Tibial artery (tissue), 4 donors: ENCODE measurements around the gene COLEC11.
A peak's percentile ranks its signal among the peaks of the same experiment; 100 is the strongest.
"Not testable (repeated sequence)": the region's sequence is repeated elsewhere in the genome, so short reads cannot be mapped to it uniquely, and the experiment has no call there.

ENCODE experiments used
- DNase-seq, 2 donors: peaks; one replicate each; pipeline ENCODE4 v3.0.0-alpha.2; 2019
- H3K27ac ChIP-seq, 2 donors: fragments of 200-600 bp; sonication (generic) in 1 of 2; 1 replicate in 1 of 2; 2 replicates in 1 of 2; pipeline ENCODE4 v1.5.1; 2018 to 2019; ENCODE audit warnings: mild to moderate bottlenecking in 1 of 2
- H3K27me3 ChIP-seq, 2 donors: fragments of 200-600 bp; sonication (generic) in 1 of 2; one replicate each; pipeline versions ENCODE4 v1.5.1 to v1.6.0; 2016 to 2019
- H3K36me3 ChIP-seq, 3 donors: fragments of 200-600 bp; sonication (generic) in 2 of 3; one replicate each; pipeline ENCODE4 v1.5.1; 2016 to 2019; ENCODE audit warnings: mild to moderate bottlenecking in 2 of 3
- H3K4me1 ChIP-seq, 4 donors: fragments of 200-600 bp; sonication (generic) in 2 of 4; 1 replicate in 3 of 4; 2 replicates in 1 of 4; pipeline ENCODE4 v1.5.1; 2016 to 2019
- H3K4me3 ChIP-seq, 2 donors: fragments of 200-600 bp; sonication (generic) in 1 of 2; 1 replicate in 1 of 2; 2 replicates in 1 of 2; pipeline ENCODE4 v1.5.1; 2018 to 2019; ENCODE audit warnings: mild to moderate bottlenecking in 2 of 2
- H3K9me3 ChIP-seq, 3 donors: fragments of 200-600 bp; sonication (generic) in 1 of 3; one replicate each; pipeline ENCODE4 v1.5.1; 2016 to 2019
- CTCF ChIP-seq, 2 experiments: fragments of 200-600 bp in 1 of 2; fragments of 450-650 bp in 1 of 2; IDR thresholded peaks; one replicate each; pipeline ENCODE4 v1.5.1; 2017 to 2019; ENCODE audit warnings: antibody characterized with exemption in 2 of 2, mild to moderate bottlenecking in 1 of 2, moderate library complexity in 1 of 2
- intact Hi-C: fragments of 100-400 bp; cut with DNase I; formaldehyde crosslinking; loops from one replicate; pipeline ENCODE4 v1.15.0; 2023; ENCODE audit warnings: low total_unique reads

COLEC11 gene

GRCh38 chr2:3572620-3573019 is 22.3 kb upstream of the COLEC11 start:
- Histone ChIP-seq H3K9me3 (no peaks in the 10 kb centered on the region), H3K36me3 (peaks cover 11 to 15% (median 12%) of the 10 kb centered on the region in 3 donors), H3K27me3 (no peaks in the 10 kb centered on the region), H3K27ac (no peak overlapping the region), H3K4me3 (no peak overlapping the region), H3K4me1 (peaks cover 0 to 26% (median 20%) of the 10 kb centered on the region in 4 donors)
- TF ChIP-seq CTCF (IDR thresholded peaks at IDR 0.05) = no peak
- no peak for DNase-seq
- intact Hi-C loops = no loop called here

- H3K27me3 ChIP-seq = no peaks in the 10 kb centered on the region
- intact Hi-C loops = no loop called here
- H3K9me3 ChIP-seq = no peaks in the 10 kb centered on the region
- H3K27ac ChIP-seq = no peak overlapping the region
- DNase-seq = no peak
- H3K36me3 ChIP-seq = peaks cover 26 to 27% (median 27%) of the 10 kb centered on the region in 3 donors
- no peak overlapping the region for H3K4me3 ChIP-seq
- peaks cover 0 to 34% (median 22%) of the 10 kb centered on the region in 4 donors for H3K4me1 ChIP-seq
- TF ChIP-seq CTCF (IDR thresholded peaks at IDR 0.05) = no peak
These were observed 20.8 kb upstream of the COLEC11 start for GRCh38 chr2:3574155-3574554.

DNA sequence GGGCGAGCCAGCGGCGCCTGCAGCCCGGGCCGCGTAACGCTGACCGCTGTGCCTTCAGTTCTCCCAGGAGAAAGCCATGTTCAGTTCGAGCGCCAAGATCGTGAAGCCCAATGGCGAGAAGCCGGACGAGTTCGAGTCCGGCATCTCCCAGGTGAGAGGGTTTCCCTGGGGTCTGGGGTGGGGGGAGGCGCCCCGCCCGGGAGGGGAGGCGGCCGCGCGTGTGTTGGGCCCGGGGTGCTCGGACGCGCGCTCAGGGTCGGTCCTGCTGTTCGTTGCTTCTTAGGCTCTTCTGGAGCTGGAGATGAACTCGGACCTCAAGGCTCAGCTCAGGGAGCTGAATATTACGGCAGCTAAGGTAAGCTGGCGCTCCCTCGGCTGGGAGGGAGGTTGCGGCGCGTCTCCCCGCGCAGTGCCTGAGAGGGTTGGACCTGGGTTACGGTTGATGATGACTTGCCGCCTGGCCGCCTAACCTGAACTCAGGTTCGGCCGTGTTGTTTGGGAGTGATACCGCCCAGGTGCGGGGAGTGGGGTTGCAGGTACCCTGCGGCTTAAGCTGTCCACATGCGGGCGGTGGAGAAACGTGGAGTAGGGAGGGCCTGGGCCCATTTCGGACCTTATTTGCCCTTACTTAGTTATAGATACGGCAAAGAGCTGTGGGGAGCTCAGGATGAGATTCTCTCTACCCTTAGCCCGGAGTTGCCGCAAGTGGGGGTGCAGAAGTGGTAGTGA is 19.2 kb upstream of the COLEC11 start:
- no peak for DNase-seq
- no peak for TF ChIP-seq CTCF (IDR thresholded peaks at IDR 0.05)
- Histone ChIP-seq H3K4me3 (peak overlapping the region; percentile 79 to 90), H3K27me3 (no peaks in the 10 kb centered on the region), H3K4me1 (peaks cover 0 to 36% (median 22%) of the 10 kb centered on the region in 4 donors), H3K9me3 (no peaks in the 10 kb centered on the region), H3K36me3 (peaks cover 38 to 42% (median 42%) of the 10 kb centered on the region in 3 donors), H3K27ac (peak overlapping the region; percentile 90 to 92)
- intact Hi-C loops = loop anchor here (1.0 kb wide), 1 partner anchor 17 kb away; the partner anchor contains the start of gene RNASEH1

- DNase-seq, H3K27me3 ChIP-seq, H3K9me3 ChIP-seq, intact Hi-C loops: not testable (repeated sequence)
- peaks cover 0 to 36% (median 22%) of the 10 kb centered on the region in 4 donors for H3K4me1 ChIP-seq
- peak overlapping the region; percentile 90 to 92 for H3K27ac ChIP-seq
- H3K4me3 ChIP-seq = peak overlapping the region; percentile 79 to 90
- peaks cover 44 to 48% (median 48%) of the 10 kb centered on the region in 3 donors for H3K36me3 ChIP-seq
These were observed 18.7 kb upstream of the COLEC11 start for GRCh38 chr2:3576263-3576630.

- intact Hi-C loops = no loop called here
- H3K36me3 ChIP-seq = peaks cover 56 to 67% (median 59%) of the 10 kb centered on the region in 3 donors
- no peaks in the 10 kb centered on the region for H3K27me3 ChIP-seq
- H3K27ac ChIP-seq = no peak overlapping the region
- no peaks in the 10 kb centered on the region for H3K9me3 ChIP-seq
- no peak overlapping the region for H3K4me3 ChIP-seq
- no peak for DNase-seq
- H3K4me1 ChIP-seq = peaks cover 0 to 36% (median 22%) of the 10 kb centered on the region in 4 donors
- no peak for TF ChIP-seq CTCF (IDR thresholded peaks at IDR 0.05)
These were observed 15.9 kb upstream of the COLEC11 start for GRCh38 chr2:3578987-3579386.

GRCh38 chr2:3580449-3580848 is 14.5 kb upstream of the COLEC11 start:
- intact Hi-C loops = no loop called here

More at GRCh38 chr2:3580449-3580848, 14.5 kb upstream of the COLEC11 start:
- TF ChIP-seq CTCF (IDR thresholded peaks at IDR 0.05) = no peak
- Histone ChIP-seq H3K4me3 (no peak overlapping the region), H3K27ac (no peak overlapping the region), H3K27me3 (no peaks in the 10 kb centered on the region), H3K36me3 (peaks cover 56 to 76% (median 59%) of the 10 kb centered on the region in 3 donors), H3K4me1 (peaks cover 0 to 39% (median 22%) of the 10 kb centered on the region in 4 donors), H3K9me3 (no peaks in the 10 kb centered on the region)
- no peak for DNase-seq
